ENCODE results near the gene CCL11. TPM values are rescaled to one million over a fixed set of nuclear protein-coding genes. Genes with fewer than 3 reads are reported as not detected.

CCL11 gene
- not detected for total RNA-seq

GRCh38 chr17:34285286-34285792 is at the start of gene CCL11:
Gene CCL11, plus strand, starts transcription at chr17:34285742. Its CDS starts 67 bp downstream, at chr17:34285809.
- no peak for DNase-seq (ENCODE audit: low read depth in 2 of 3, low spot score in 2 of 3)

GRCh38 chr17:34236281-34236892 is 49.2 kb upstream of the CCL11 start:
- peak in 2 of 3 donors; percentile 41 to 79 for DNase-seq (ENCODE audit: low read depth in 2 of 3, low spot score in 2 of 3)

- DNase-seq (ENCODE audit: low read depth in 2 of 3, low spot score in 2 of 3), result no peak
Observed at GRCh38 chr17:34237458-34237857, 48.1 kb upstream of the CCL11 start.

- no peak for DNase-seq (ENCODE audit: low read depth in 2 of 3, low spot score in 2 of 3)
Observed at GRCh38 chr17:34241062-34241461, 44.5 kb upstream of the CCL11 start.

- peak in 2 of 3 donors; percentile 78 to 94 for DNase-seq (ENCODE audit: low read depth in 2 of 3, low spot score in 2 of 3)
Observed at GRCh38 chr17:34242587-34243363, 42.8 kb upstream of the CCL11 start.

GRCh38 chr17:34243364-34244320 is 41.9 kb upstream of the CCL11 start:
- DNase-seq (ENCODE audit: low read depth in 2 of 3, low spot score in 2 of 3), result no peak

- no peak for DNase-seq (ENCODE audit: low read depth in 2 of 3, low spot score in 2 of 3)
Observed at GRCh38 chr17:34245351-34245905, 40.1 kb upstream of the CCL11 start.

GRCh38 chr17:34246446-34246845 is 39.1 kb upstream of the CCL11 start:
- peak in 2 of 3 donors; percentile 68 to 83 for DNase-seq (ENCODE audit: low read depth in 2 of 3, low spot score in 2 of 3)

GRCh38 chr17:34246881-34247280 is 38.7 kb upstream of the CCL11 start:
- no peak for DNase-seq (ENCODE audit: low read depth in 2 of 3, low spot score in 2 of 3)

- no peak for DNase-seq (ENCODE audit: low read depth in 2 of 3, low spot score in 2 of 3)
Observed at GRCh38 chr17:34248511-34249024, 37.0 kb upstream of the CCL11 start.

- DNase-seq (ENCODE audit: low read depth in 2 of 3, low spot score in 2 of 3), result no peak
Observed at GRCh38 chr17:34249061-34249460, 36.5 kb upstream of the CCL11 start.

- DNase-seq (ENCODE audit: low read depth in 2 of 3, low spot score in 2 of 3), result no peak
Observed at GRCh38 chr17:34249478-34249877, 36.1 kb upstream of the CCL11 start.

- no peak for DNase-seq (ENCODE audit: low read depth in 2 of 3, low spot score in 2 of 3)
Observed at GRCh38 chr17:34251186-34251585, 34.4 kb upstream of the CCL11 start.

- DNase-seq (ENCODE audit: low read depth in 2 of 3, low spot score in 2 of 3), result peak in 2 of 3 donors; percentile 33 to 72
Observed at GRCh38 chr17:34252095-34252443, 33.5 kb upstream of the CCL11 start.

- DNase-seq (ENCODE audit: low read depth in 2 of 3, low spot score in 2 of 3), result no peak
Observed at GRCh38 chr17:34252444-34253138, 33.0 kb upstream of the CCL11 start.

- DNase-seq (ENCODE audit: low read depth in 2 of 3, low spot score in 2 of 3), result no peak
Observed at GRCh38 chr17:34253139-34253525, 32.4 kb upstream of the CCL11 start.

GRCh38 chr17:34254146-34254545 is 31.4 kb upstream of the CCL11 start:
- DNase-seq (ENCODE audit: low read depth in 2 of 3, low spot score in 2 of 3), result no peak

- DNase-seq (ENCODE audit: low read depth in 2 of 3, low spot score in 2 of 3), result no peak
Observed at GRCh38 chr17:34254651-34255380, 30.7 kb upstream of the CCL11 start, which contains the start of gene CCL2. Gene CCL2, plus strand, starts transcription at chr17:34255285. Its CDS starts 65 bp downstream, at chr17:34255350.

- DNase-seq (ENCODE audit: low read depth in 2 of 3, low spot score in 2 of 3), result no peak
Observed at GRCh38 chr17:34255381-34255732, 30.2 kb upstream of the CCL11 start.
